Measurements from ENCODE around the gene CDH4. TPM values are rescaled to one million over a fixed set of nuclear protein-coding genes. Genes with fewer than 3 reads are reported as not detected.

Gene CDH4
- total and polyA plus RNA-seq, 9 donors: 0.12 to 4.4 (median 0.36) TPM

GRCh38 chr20:61601361-61601760 lies 349.3 kb downstream of the CDH4 start:
- Histone ChIP-seq H3K27me3 (no peaks in the 10 kb centered on the region), H3K4me3 (no peak overlapping the region), H3K4me1 (ENCODE audit: insufficient read depth) (no peaks in the 10 kb centered on the region), H3K9me3 (no peaks in the 10 kb centered on the region), H3K27ac (no peak overlapping the region), H3K36me3 (no peaks in the 10 kb centered on the region)
- WGBS, 3 donors: 93 to 96% (median 94%) methylated on average over 12 of the region's 12 CpGs
- no peak for DNase-seq
- no peak for TF ChIP-seq POLR2A (IDR thresholded peaks at IDR 0.05)
- no peak for TF ChIP-seq EP300 (IDR thresholded peaks at IDR 0.05)
- no peak for TF ChIP-seq CTCF (IDR thresholded peaks at IDR 0.05)
- intact Hi-C loops (cut with DNase I): no loop called here

DNA sequence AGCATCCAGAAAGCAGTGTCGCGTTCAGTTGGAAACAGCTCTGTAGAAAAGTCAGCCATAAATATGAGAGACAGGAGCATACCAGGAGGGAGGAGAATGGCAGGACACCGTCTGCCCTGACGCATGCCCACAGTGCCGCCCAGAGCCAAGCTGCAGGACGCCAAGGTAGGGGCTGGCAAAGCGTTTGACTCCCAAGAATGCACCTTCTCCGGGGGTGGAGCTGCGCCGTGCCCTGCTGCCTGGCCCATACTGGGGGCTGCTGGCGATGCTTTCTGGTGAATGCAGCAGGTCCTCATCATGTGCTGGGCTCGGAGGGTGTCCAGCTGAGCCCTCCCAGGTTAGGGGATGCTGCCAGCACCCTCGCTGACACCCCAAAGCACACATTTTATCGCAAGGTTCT lies 349.8 kb downstream of the CDH4 start:
- no peak for TF ChIP-seq EP300 (IDR thresholded peaks at IDR 0.05)
- no peak for TF ChIP-seq POLR2A (IDR thresholded peaks at IDR 0.05)
- TF ChIP-seq CTCF (IDR thresholded peaks at IDR 0.05): no peak
- no peaks in the 10 kb centered on the region for H3K4me1 ChIP-seq (ENCODE audit: insufficient read depth)
- WGBS, 3 donors: 90 to 92% (median 90%) methylated on average over 14 of the region's 14 CpGs
- no peak overlapping the region for H3K27ac ChIP-seq
- H3K9me3 ChIP-seq: no peaks in the 10 kb centered on the region
- H3K36me3 ChIP-seq: no peaks in the 10 kb centered on the region
- no peaks in the 10 kb centered on the region for H3K27me3 ChIP-seq
- H3K4me3 ChIP-seq: no peak overlapping the region
- intact Hi-C loops (cut with DNase I): no loop called here
- DNase-seq: no peak

DNA sequence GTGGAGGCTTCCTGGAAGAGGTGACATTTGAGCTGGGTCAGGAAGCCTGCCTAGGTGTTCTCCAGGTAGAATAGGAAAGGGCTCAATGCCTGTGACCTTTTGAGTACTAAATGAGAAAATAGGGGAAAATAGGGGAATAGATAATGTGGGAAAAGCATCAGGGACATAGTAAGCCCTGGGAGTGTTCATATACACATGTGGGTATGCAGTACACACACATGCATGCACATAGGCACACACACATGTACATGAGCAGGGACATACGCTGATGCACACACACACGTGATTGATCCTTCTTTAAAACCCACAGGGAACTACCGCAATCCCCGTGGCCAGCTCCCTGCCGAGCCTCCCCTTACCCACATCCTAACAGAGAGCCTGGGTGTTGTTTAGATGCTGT lies 351.7 kb downstream of the CDH4 start:
- intact Hi-C loops (cut with DNase I): no loop called here
- DNase-seq: no peak
- WGBS, 3 donors: 83 to 90% (median 86%) methylated on average over 5 of the region's 5 CpGs
- Histone ChIP-seq H3K4me1 (ENCODE audit: insufficient read depth) (no peaks in the 10 kb centered on the region), H3K27ac (no peak overlapping the region), H3K36me3 (no peaks in the 10 kb centered on the region), H3K9me3 (no peaks in the 10 kb centered on the region), H3K27me3 (no peaks in the 10 kb centered on the region), H3K4me3 (no peak overlapping the region)
- TF ChIP-seq CTCF (IDR thresholded peaks at IDR 0.05) (no peak), EP300 (IDR thresholded peaks at IDR 0.05) (no peak), POLR2A (IDR thresholded peaks at IDR 0.05) (no peak)

- no peaks in the 10 kb centered on the region for H3K27me3 ChIP-seq
- H3K9me3 ChIP-seq: no peaks in the 10 kb centered on the region
- TF ChIP-seq EP300 (IDR thresholded peaks at IDR 0.05) (no peak), POLR2A (IDR thresholded peaks at IDR 0.05) (no peak), CTCF (IDR thresholded peaks at IDR 0.05) (no peak)
- DNase-seq: no peak
- H3K4me1 ChIP-seq (ENCODE audit: insufficient read depth): no peaks in the 10 kb centered on the region
- intact Hi-C loops (cut with DNase I): no loop called here
- H3K36me3 ChIP-seq: no peaks in the 10 kb centered on the region
- H3K27ac ChIP-seq: no peak overlapping the region
- 40 to 45% (median 42%) methylated on average over 7 of the region's 7 CpGs for WGBS, 3 donors
- no peak overlapping the region for H3K4me3 ChIP-seq
Measured at GRCh38 chr20:61604549-61604948, 352.5 kb downstream of the CDH4 start.

DNA sequence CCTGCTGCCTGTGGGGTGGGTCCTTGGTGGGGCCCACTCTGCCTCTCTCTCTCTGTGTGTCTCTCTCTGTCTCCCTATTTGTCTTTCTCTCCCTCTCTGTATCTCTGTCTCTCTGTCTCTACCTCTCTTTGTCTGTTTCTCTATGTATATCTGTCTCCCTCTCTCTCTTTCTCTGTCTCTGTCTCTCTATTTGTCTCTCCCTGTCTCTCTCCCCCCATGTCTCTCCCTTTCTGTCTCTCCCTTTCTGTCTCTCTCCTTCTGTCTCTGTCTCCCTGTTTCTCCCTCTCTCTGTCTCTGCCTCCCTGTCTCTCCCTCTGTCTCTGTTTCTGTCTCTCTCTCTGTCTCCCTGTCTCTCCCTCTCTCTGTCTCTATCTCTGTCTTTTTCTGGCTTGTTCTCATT lies 353.2 kb downstream of the CDH4 start:
- no peak overlapping the region for H3K4me3 ChIP-seq
- DNase-seq: no peak
- H3K27me3 ChIP-seq: no peaks in the 10 kb centered on the region
- intact Hi-C loops (cut with DNase I): no loop called here
- no peaks in the 10 kb centered on the region for H3K9me3 ChIP-seq
- no peak overlapping the region for H3K27ac ChIP-seq
- TF ChIP-seq EP300 (IDR thresholded peaks at IDR 0.05) (no peak), CTCF (IDR thresholded peaks at IDR 0.05) (no peak), POLR2A (IDR thresholded peaks at IDR 0.05) (no peak)
- H3K4me1 ChIP-seq (ENCODE audit: insufficient read depth): no peaks in the 10 kb centered on the region
- no peaks in the 10 kb centered on the region for H3K36me3 ChIP-seq

Measured in ovary (tissue), 9 donors.